CD4-positive, alpha-beta T cell (primary cell): Measurements from ENCODE around the gene FAM184A. TPM values are rescaled to one million over a fixed set of nuclear protein-coding genes. Genes with fewer than 3 reads are reported as not detected.
A peak's percentile ranks its signal among the peaks of the same experiment; 100 is the strongest.

Source experiments
- ATAC-seq: fragments of 200-7000 bp; cut with Tn5 transposase; one replicate; pipeline ENCODE4 v1.10.0; 2022; ENCODE audit warnings: mild to moderate bottlenecking; ENCODE audit not compliant: poor library complexity
- CTCF ChIA-PET: fragments of 350-600 bp; sonication (Branson Sonifier 250); formaldehyde crosslinking; loops from one replicate; lab custom pipeline; 2021; ENCODE audit warnings: antibody characterized with exemption, inconsistent platforms; lab: Charles Lee
- POLR2A ChIA-PET: fragments of 350-600 bp; sonication (Branson Sonifier 250); formaldehyde crosslinking; loops from one replicate; lab custom pipeline; 2021; ENCODE audit warnings: antibody characterized with exemption, inconsistent platforms; lab: Charles Lee
- DNase-seq, 14 experiments: peaks; one replicate each; pipeline ENCODE4 v3.0.0-alpha.2; 2013 to 2020; ENCODE audit warnings: mixed read lengths in 2 of 14
- H3K27ac ChIP-seq, 2 donors: one replicate each; pipeline versions ENCODE4 v1.5.1 to v1.7.0; 2013; ENCODE audit warnings: low read length in 2 of 2, low read depth in 1 of 2, mild to moderate bottlenecking in 1 of 2
- H3K27me3 ChIP-seq, 2 experiments: 1 replicate in 1 of 2; 2 replicates in 1 of 2; pipeline versions ENCODE4 v1.6.1 to v1.7.0; 2013; ENCODE audit warnings: low read length in 2 of 2, control low read depth in 1 of 2, mild to moderate bottlenecking in 1 of 2, moderate library complexity in 1 of 2; ENCODE audit not compliant: insufficient read depth in 2 of 2, control insufficient read depth in 1 of 2
- H3K36me3 ChIP-seq: one replicate; pipeline ENCODE4 v1.6.1; 2013; ENCODE audit warnings: low read length, control low read depth; ENCODE audit not compliant: insufficient read depth
- H3K4me1 ChIP-seq: one replicate; pipeline ENCODE4 v1.6.1; 2013; ENCODE audit warnings: low read length, control low read depth; ENCODE audit not compliant: insufficient read depth
- H3K4me3 ChIP-seq: one replicate; pipeline ENCODE4 v1.5.1; 2013; ENCODE audit warnings: mild to moderate bottlenecking, low read length, moderate library complexity
- H3K9me3 ChIP-seq, 2 experiments: 1 replicate in 1 of 2; 2 replicates in 1 of 2; pipeline versions ENCODE4 v1.6.1 to v1.7.0; 2013; ENCODE audit warnings: low read length in 2 of 2, mild to moderate bottlenecking in 2 of 2, control low read depth in 1 of 2, moderate library complexity in 1 of 2; ENCODE audit not compliant: control insufficient read depth in 1 of 2, insufficient read depth in 1 of 2
- H3K27ac Mint-ChIP-seq: one replicate; pipeline ENCODE4 v1.8.0; 2020; ENCODE audit warnings: mixed read lengths
- H3K27me3 Mint-ChIP-seq: one replicate; pipeline ENCODE4 v1.8.0; 2021; ENCODE audit warnings: mixed read lengths
- H3K36me3 Mint-ChIP-seq: one replicate; pipeline ENCODE4 v1.8.0; 2021; ENCODE audit warnings: low read depth, mixed read lengths
- H3K4me1 Mint-ChIP-seq: one replicate; pipeline ENCODE4 v1.8.0; 2021; ENCODE audit warnings: low read depth, mixed read lengths
- H3K4me3 Mint-ChIP-seq: one replicate; pipeline ENCODE4 v1.8.0; 2020; ENCODE audit warnings: mild to moderate bottlenecking, mixed read lengths
- H3K9me3 Mint-ChIP-seq: one replicate; pipeline ENCODE4 v1.8.0; 2020; ENCODE audit warnings: mixed read lengths
- intact Hi-C, 2 experiments: fragments of 100-400 bp; cut with DNase I in 1 of 2; cut with micrococcal nuclease in 1 of 2; formaldehyde crosslinking; loops; one replicate each; pipeline versions ENCODE4 v1.15.1 to v1.9.0; 2023 to 2025; cut with DNase I, micrococcal nuclease
- total RNA-seq, 174 experiments: library from RNA in 2 of 174; stranded (reverse) in 2 of 174; gene quantifications; one replicate each; pipeline ENCODE4 v1.2.3 and lab custom pipeline; 2021 to 2026
- TF ChIP-seq, protein P1 (sequence below): fragments of 200-600 bp; IDR thresholded peaks from one replicate; pipeline ENCODE4 v1.8.0; 2022; ENCODE audit warnings: antibody characterized with exemption, mild to moderate bottlenecking

The FAM184A gene
- total RNA-seq, 2 experiments from 2014 or later, result 2.9 to 3.3 TPM

DNA sequence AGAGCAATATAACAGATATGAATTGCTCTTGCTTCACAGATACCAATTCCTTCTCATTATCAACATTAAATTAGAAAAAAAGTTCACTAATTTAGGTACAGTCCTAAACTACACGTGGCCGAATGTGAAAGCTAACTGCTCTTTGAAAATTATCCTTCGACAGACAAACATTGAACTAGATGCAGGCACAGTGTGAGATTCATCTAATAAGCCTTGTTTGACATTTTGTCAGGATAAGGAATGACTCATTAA is 1.1 kb downstream of the FAM184A start:
- ChIA-PET CTCF (interaction anchor here (0.8 to 3.0 kb wide), 5 partner anchors 33 to 519 kb away, joined by 3 to 9 read pairs (median 3); partner anchors contain the start of genes ASF1A and MCM9), POLR2A (interaction anchor here (0.8 to 4.0 kb wide), 6 partner anchors 18 to 273 kb away, joined by 3 to 29 read pairs (median 12); partner anchors contain the start of genes ASF1A and MCM9)
- peaks cover 29% of the 10 kb centered on the region for H3K4me1 ChIP-seq
- Mint-ChIP-seq H3K36me3 (peaks cover 8% of the 10 kb centered on the region), H3K4me1 (peaks cover 47% of the 10 kb centered on the region), H3K9me3 (no peaks in the 10 kb centered on the region), H3K27me3 (no peaks in the 10 kb centered on the region), H3K4me3 (peak overlapping the region; percentile 82), H3K27ac (peak overlapping the region; percentile 77)
- ATAC-seq (no peak), DNase-seq (peak in 1 of 14 experiments; percentile 20)
- H3K4me3 ChIP-seq, result peak overlapping the region; percentile 65
- peak overlapping the region in 1 of 2 donors; percentile 47 for H3K27ac ChIP-seq
- TF ChIP-seq, protein P1, sequence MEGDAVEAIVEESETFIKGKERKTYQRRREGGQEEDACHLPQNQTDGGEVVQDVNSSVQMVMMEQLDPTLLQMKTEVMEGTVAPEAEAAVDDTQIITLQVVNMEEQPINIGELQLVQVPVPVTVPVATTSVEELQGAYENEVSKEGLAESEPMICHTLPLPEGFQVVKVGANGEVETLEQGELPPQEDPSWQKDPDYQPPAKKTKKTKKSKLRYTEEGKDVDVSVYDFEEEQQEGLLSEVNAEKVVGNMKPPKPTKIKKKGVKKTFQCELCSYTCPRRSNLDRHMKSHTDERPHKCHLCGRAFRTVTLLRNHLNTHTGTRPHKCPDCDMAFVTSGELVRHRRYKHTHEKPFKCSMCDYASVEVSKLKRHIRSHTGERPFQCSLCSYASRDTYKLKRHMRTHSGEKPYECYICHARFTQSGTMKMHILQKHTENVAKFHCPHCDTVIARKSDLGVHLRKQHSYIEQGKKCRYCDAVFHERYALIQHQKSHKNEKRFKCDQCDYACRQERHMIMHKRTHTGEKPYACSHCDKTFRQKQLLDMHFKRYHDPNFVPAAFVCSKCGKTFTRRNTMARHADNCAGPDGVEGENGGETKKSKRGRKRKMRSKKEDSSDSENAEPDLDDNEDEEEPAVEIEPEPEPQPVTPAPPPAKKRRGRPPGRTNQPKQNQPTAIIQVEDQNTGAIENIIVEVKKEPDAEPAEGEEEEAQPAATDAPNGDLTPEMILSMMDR, result no peak
- no peaks in the 10 kb centered on the region for H3K9me3 ChIP-seq
- H3K27me3 ChIP-seq, result no peaks in the 10 kb centered on the region
- intact Hi-C loops, result loop anchor here in 1 of 2 experiments (2.0 to 10.0 kb wide), 3 partner anchors 147 to 1403 kb away; partner anchors contain the start of gene NUS1
- H3K36me3 ChIP-seq, result no peaks in the 10 kb centered on the region

DNA sequence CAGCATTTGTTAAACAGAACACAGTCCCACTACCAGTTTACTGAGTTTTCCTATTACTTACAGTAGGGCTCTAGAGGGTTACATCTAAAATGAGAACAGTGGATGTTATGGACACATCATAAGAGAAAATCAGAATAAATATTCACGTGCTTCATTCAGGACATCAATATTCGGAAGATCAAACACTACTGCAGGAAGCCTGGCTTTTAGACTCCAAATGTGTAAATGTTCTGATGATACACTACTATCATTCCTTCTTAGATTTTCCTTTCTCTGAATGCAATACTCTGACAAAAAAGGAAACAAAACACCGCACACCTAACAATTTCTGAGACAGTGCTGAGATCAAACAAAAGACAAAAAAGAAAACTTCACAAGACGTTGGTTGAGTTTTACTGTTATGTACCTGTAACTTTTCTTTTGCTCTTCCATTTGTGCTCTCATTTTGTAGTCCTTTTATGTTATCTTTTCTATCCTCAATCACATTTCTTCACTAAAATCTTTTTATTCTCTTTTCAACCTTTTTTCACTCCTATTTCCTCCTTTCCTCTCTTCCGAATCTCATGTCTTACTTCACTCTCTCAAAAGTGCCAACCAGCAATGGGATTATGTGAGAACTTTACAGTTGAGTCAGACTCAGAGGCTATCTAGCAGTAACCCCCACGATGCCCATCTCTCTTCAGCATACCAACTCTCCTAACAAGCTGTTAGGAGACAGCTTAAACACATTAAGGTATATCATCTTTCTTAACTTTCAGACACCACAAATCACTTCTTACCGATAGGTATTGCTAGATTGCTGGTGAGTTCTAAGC is 1.7 kb downstream of the FAM184A start:
- TF ChIP-seq, protein P1, result no peak

DNA sequence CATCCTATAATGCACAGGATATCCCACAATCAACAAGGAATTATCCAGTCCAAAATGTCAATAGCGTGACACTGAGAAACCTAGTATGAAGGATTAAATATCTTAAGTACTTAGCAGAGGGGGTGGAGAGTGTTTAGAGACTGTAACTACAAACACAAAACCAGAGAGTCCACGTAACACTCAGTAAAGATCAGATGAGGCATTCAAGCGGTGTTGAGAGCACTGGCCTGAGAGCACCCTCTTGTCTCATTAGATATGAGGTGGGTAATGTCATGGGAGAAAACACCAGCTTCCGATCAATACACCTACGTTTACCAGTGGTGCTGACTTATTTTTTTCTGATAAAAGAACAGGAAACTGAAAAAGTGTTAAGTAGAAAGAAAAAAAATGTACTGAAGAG is 2.3 kb downstream of the FAM184A start:
- DNase-seq, result peak in 5 of 14 experiments; percentile 8 to 61 (median 39)
- Mint-ChIP-seq H3K27ac (peak overlapping the region; percentile 77), H3K4me1 (peaks cover 47% of the 10 kb centered on the region), H3K27me3 (no peaks in the 10 kb centered on the region), H3K36me3 (peaks cover 8% of the 10 kb centered on the region), H3K4me3 (peak overlapping the region; percentile 82), H3K9me3 (no peaks in the 10 kb centered on the region)
- CTCF ChIA-PET, result interaction anchor here (3.0 kb wide), 1 partner anchor 182 kb away, joined by 8 read pairs; the partner anchor contains the start of gene ASF1A
- no peaks in the 10 kb centered on the region for H3K27me3 ChIP-seq
- TF ChIP-seq, protein P1, result no peak
- POLR2A ChIA-PET, result interaction anchor here (0.7 to 2.0 kb wide), 2 partner anchors 52 to 404 kb away, joined by 3 to 5 read pairs; no protein-coding TSS in a partner anchor
- peaks cover 29% of the 10 kb centered on the region for H3K4me1 ChIP-seq
- peak overlapping the region in 1 of 2 donors; percentile 55 for H3K27ac ChIP-seq
- H3K36me3 ChIP-seq, result no peaks in the 10 kb centered on the region
- no peaks in the 10 kb centered on the region for H3K9me3 ChIP-seq
- peak overlapping the region; percentile 65 for H3K4me3 ChIP-seq
- ATAC-seq, result peak; percentile 23
- intact Hi-C loops, result loop anchor here (1.0 to 10.0 kb wide), 4 partner anchors 34 to 1401 kb away; partner anchors contain the start of gene NUS1 (in 1 of the 2)

More for the DNA sequence above, 1.7 kb downstream of the FAM184A start:
- ChIA-PET CTCF (interaction anchor here (0.8 to 3.0 kb wide), 4 partner anchors 33 to 518 kb away, joined by 3 to 9 read pairs (median 6); partner anchors contain the start of gene ASF1A), POLR2A (interaction anchor here (0.7 to 4.0 kb wide), 5 partner anchors 33 to 405 kb away, joined by 3 to 29 read pairs (median 18); partner anchors contain the start of genes ASF1A and MCM9)
- peak overlapping the region; percentile 77 for H3K27ac Mint-ChIP-seq
- no peaks in the 10 kb centered on the region for H3K36me3 ChIP-seq
- no peaks in the 10 kb centered on the region for H3K9me3 Mint-ChIP-seq
- ATAC-seq, result peak; percentile 33
- H3K4me3 ChIP-seq, result peak overlapping the region; percentile 65
- intact Hi-C loops, result loop anchor here (1.0 to 10.0 kb wide), 4 partner anchors 34 to 1402 kb away; partner anchors contain the start of gene NUS1 (in 1 of the 2)
- peaks cover 8% of the 10 kb centered on the region for H3K36me3 Mint-ChIP-seq
- no peaks in the 10 kb centered on the region for H3K27me3 Mint-ChIP-seq
- no peaks in the 10 kb centered on the region for H3K27me3 ChIP-seq
- H3K4me1 Mint-ChIP-seq, result peaks cover 47% of the 10 kb centered on the region
- peak in 3 of 14 experiments; percentile 45 to 58 (median 54) for DNase-seq
- peak overlapping the region; percentile 47 to 55 for H3K27ac ChIP-seq
- H3K4me1 ChIP-seq, result peaks cover 29% of the 10 kb centered on the region
- H3K9me3 ChIP-seq, result no peaks in the 10 kb centered on the region
- H3K4me3 Mint-ChIP-seq, result peak overlapping the region; percentile 82
